HG03378 (cell line): Measurements from ENCODE around the gene UBA7.
"Not testable (repeated sequence)": the region's sequence is repeated elsewhere in the genome, so short reads cannot be mapped to it uniquely, and the experiment has no call there.

Source experiments
- ATAC-seq: cut with Tn5 transposase; IDR thresholded peaks from one replicate; pipeline ENCODE4 v1.9.1; 2021; ENCODE audit warnings: mild to moderate bottlenecking, moderate library complexity; ENCODE audit not compliant: unreplicated experiment

UBA7 gene

GRCh38 chr3:49785565-49786356 lies 28.0 kb downstream of the UBA7 start:
- ATAC-seq, result peak; percentile 23

DNA sequence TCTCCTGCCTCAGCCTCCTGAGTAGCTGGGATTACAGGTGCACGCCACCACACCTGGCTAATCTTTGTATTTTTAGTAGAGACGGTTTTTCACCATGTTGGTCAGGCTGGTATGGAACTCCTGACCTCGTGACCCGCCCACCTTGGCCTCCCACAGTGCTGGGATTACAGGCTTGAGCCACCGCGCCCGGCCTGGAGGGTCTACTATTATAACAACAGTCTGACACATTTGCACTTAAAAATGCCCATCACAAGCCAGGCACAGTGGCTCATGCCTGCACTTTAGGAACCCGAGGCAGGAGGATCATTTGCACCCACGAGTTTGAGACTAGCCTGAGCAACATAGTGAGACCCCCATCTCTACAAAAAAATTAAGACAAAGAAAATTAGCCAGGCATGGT lies 31.5 kb downstream of the UBA7 start:
- not testable (repeated sequence) for ATAC-seq

DNA sequence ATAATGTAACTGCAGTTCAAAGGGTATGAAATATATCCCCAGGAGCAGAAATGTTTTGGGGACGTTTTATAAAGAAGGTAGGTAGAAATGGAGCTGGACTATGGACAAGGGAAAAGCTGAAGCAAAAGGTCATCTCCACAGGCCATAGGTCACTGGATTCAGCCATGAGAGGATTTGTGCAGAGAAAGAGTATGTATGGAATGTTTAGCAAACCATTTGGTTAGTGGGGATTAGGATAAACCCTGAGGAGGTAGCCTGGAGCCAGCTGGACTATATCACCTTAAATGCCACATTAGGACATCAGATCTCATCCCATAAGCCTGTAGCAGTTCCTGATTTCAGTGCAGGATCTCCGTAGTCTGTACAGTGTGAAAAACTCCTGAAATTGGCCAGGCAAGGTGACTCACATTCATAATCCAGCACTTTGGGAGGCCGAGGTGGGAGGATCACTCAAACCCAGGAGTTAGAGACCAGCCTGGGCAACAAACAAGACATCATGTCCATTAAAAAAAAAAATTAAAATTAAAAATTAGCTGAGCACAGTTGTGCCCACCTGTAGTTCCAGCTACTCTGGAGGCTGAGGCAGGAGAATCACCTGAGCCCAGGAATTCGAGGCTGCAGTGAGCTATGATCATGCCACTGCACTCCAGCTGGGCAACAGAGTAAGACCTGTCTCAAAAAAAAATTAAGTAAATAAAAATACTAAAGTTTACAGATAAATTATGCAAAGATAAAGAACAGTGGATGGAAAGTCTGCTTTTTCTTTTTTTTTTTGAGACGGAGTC lies 32.1 kb downstream of the UBA7 start:
- no peak for ATAC-seq

DNA sequence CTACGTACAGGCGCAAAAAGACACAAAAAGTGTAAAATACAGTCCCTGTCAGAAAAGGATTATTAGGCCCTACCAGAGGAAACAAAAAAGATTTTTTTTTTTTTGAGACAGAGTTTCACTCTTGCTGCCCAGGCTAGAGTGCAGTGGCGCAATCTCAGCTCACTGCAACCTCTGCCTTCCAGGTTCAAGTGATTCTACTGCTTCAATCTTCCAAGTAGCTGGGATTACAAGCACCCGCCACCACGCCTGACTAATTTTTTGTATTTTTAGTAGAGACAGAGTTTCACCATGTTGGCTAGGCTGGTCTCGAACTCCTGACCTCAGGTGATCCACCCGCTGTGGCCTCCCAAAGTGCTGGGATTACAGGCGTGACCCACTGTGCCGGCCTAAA lies 32.8 kb downstream of the UBA7 start:
- ATAC-seq, result not testable (repeated sequence)

DNA sequence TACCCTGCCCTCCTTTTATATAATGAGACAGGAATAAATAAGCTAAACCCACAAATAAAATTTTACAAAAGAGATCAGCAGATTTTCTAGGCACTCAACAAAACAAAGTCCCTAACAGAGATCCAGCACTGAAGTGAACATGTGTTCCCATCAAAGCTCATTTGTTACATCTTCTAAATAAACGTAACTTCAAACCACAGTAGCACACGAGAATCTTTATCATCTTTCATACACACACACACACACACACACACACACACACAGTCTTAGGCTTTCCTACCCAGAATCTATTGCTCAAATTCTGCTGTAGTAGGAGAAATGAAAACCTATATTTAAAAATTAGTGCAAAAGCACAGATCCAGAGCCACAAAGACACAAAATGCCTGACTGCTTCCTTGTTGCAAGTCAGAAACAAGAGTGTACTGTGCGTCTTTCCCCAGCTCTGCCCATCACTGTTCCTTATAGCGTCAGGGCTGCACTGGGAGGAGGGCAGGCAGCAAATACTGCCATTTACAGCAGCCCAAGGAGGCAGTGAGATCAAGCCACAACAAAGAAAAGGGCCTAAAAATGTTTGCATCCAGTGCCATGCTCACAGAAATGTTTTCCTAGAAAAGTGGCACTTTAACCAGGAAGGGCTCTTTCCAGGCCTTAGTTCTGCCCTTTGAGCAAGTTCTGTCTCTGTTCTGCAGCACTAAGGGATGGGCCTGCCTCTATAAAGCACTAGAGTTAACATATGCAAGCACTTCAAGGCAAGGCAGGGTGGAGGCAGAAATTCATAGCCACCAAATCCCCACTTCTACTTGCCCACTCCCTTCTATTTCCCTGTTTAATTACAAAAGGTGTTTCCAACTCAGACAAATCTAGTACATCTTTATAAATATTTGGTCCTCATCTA lies 33.4 kb downstream of the UBA7 start:
- no peak for ATAC-seq

DNA sequence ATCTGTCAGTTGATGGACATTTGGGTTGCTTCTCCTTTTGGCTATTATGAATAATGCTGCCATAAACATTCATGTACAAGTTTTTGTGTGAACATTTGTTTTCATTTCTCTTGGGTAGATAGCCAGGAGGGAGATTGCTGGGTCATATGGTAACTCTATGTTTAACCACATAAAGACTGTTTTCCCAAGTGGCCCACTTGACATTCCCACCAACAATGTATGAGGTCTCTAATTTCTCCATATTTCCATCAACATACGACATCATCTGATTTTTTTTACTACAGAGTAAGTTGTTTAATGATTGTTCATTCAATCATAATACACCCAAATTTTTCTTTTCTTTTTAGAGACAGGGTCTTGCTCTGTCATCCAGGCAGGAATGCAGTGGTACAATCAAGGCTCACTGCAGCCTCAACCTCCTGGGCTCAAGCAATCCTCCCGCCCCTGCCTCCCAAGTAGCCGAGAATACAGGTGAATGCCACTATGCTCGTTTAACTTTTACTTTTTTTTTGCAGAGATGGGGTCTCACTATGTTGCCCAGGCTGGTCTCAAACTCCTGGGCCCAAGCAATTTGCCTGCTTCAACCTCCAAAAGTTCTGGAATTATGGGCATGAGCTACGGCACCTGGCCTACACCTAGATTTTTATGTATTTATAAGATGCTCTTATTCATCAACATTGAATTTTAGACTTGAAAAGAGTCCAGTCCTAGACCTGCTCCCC lies 34.2 kb downstream of the UBA7 start:
- no peak for ATAC-seq

- not testable (repeated sequence) for ATAC-seq
Measured at GRCh38 chr3:49776101-49776500, 37.7 kb downstream of the UBA7 start.

DNA sequence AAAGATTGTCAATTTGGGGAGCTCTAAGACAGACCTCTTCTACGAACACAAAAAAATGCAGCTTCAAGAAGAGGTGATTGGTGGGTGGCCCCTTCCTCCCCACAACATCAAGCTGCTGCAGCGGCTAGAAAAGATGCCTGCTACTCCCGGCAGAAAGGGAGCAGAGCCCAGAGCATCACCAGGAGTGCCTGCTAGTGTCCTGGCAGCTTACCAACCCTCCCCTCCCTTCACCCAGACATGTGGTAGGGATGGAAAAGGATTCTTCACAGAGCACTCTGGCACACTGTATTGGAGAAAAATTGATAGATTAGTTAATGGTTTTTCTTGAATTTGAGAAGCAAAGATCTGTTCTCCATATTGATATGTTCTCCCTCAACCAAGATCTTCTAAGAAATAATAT lies 38.2 kb downstream of the UBA7 start:
- ATAC-seq, result no peak

DNA sequence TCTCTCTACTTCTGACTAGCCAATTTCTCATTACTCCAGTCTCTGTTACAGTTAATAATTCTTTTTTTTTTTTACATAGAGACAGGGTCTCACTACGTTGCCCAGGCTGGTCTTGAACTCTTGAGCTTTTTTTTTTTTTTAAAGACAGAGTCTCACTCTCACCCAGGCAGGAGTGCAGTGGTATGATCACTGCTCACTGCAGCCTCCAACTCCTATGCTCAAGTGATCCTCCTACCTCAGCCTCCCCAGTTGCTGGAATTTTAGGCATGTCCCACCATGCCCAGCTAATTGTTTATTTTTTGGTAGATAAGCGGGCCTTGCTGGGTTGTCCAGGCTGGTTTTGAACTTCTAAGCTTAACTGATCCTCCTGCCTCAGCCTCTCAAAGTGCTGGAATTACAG lies 41.0 kb downstream of the UBA7 start:
- ATAC-seq, result no peak

DNA sequence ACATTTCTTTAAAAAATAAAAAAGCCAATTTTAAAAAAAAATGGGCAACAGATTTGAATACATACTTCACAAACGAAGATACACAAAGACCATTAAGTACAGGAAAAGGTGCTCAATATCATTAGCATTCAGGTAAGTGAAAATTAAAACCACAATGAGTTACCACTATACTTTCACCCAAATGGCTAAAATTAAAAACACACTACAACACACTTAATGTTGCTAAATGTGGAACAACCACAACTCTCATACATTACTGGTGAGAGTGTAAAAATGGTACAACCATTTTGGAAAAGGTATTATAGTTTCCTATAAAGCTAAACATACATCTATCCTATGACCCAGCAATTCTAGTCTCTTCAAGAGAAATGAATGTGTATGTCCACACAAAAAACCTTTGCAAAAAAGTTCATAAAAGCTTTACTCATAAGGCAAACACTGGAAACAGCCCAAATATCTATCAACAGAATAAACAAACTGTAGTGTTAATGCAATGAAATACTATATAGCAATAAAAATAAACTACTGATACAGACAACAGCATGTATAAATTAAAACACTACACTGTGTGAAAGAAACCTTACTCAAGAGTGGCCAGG lies 42.3 kb downstream of the UBA7 start:
- no peak for ATAC-seq

GRCh38 chr3:49769926-49770325 lies 43.8 kb downstream of the UBA7 start:
- no peak for ATAC-seq

GRCh38 chr3:49769286-49769915 lies 44.4 kb downstream of the UBA7 start:
- no peak for ATAC-seq

GRCh38 chr3:49763981-49764380 lies 49.8 kb downstream of the UBA7 start:
- ATAC-seq, result no peak

DNA sequence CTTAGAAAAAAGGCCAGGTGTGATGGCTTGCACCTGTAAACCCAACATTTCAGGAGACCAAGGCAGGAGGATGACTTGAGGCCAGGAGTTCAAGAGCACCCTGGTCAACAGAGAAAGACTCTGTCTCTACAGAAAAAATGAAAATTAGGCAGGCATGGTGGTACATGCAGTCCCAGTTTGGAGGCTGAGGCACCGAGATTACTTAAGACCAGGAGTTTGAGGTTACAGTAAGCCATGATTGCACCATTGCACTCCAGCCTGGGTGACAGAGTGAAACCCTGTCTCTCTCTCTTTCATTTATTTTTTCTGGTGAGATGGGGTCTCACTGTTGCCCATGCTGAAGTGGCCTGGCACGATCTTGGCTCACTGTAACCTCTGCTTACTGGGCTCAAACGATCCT lies 52.1 kb downstream of the UBA7 start:
- ATAC-seq, result no peak

DNA sequence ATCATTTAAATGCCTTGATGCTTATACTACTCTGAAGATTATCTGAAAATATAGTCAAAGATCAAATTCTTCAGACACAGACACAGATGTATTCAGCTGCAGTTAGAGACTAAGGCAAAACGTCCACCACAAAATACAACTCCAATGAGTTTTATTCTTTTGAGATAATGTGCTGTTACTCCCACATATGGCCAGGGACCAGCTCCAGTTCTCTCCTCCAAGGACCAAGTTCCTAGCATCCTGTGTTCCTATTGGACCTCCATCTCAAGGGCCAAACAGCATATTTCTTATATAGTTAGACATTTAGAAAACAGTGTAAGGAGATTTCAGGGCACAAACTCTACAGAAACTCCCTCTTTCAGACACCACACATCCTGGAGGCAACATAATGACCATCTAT lies 54.5 kb downstream of the UBA7 start:
- no peak for ATAC-seq

- ATAC-seq, result no peak
Measured at GRCh38 chr3:49757197-49757596, 56.6 kb downstream of the UBA7 start.

GRCh38 chr3:49756036-49756435 lies 57.7 kb downstream of the UBA7 start:
- ATAC-seq, result no peak
